Measurements from ENCODE around the gene SEMA3A. TPM values are rescaled to one million over a fixed set of nuclear protein-coding genes. Genes with fewer than 3 reads are reported as not detected.

SEMA3A gene
- total RNA-seq, 1 experiment from 2014 or later: 43.3 TPM

- no peaks in the 10 kb centered on the region for H3K36me3 ChIP-seq (ENCODE audit: control insufficient read depth, insufficient read depth, low read length)
- no TSS peak for BruUV-seq (replicated peaks)
- in situ Hi-C loops (cut with HindIII; ENCODE audit: low pct_unique_long_range_greater_than_20kb, low sequenced_read_pairs): no loop called here
- no peak overlapping the region for H3K4me3 ChIP-seq (ENCODE audit: low read depth in 2 of 2, low read length in 2 of 2)
- intact Hi-C loops (cut with micrococcal nuclease; ENCODE audit: unreplicated experiment): no loop called here
- peaks cover 3% of the 10 kb centered on the region; the same call in 1 of the 2 replicates for H3K4me1 ChIP-seq (ENCODE audit: control insufficient read depth, insufficient read depth, low read length)
- ChIA-PET POLR2A (no interaction called here), CTCF (no interaction called here)
- DNase-seq (ENCODE audit: low read depth, low spot score) (no peak), ATAC-seq (no peak)
- H3K27ac ChIP-seq (ENCODE audit: low read length): no peak overlapping the region
- no peaks in the 10 kb centered on the region for H3K27me3 ChIP-seq (ENCODE audit: control insufficient read depth, insufficient read depth, low read length)
- TF ChIP-seq REST (IDR thresholded peaks at IDR 0.05; ENCODE audit: insufficient read depth in 1 of 2, low read depth in 2 of 2, low read length in 1 of 2) (no peak), POLR2AphosphoS5 (IDR thresholded peaks at IDR 0.05; ENCODE audit: low read depth, low read length) (no peak), CTCF (IDR thresholded peaks at IDR 0.05) (no peak), TCF7L2 (IDR thresholded peaks at IDR 0.05; ENCODE audit: low read depth, low read length) (no peak), SIN3A (IDR thresholded peaks at IDR 0.05; ENCODE audit: borderline replicate concordance, insufficient read depth, low read depth, low read length) (no peak)
- no peaks in the 10 kb centered on the region for H3K9me3 ChIP-seq (ENCODE audit: control insufficient read depth, insufficient read depth, low read depth, low read length)
These were observed 136.1 kb downstream of the SEMA3A start for GRCh38 chr7:84058311-84059076.

GRCh38 chr7:84057576-84057975 lies 137.0 kb downstream of the SEMA3A start:
- in situ Hi-C loops (cut with HindIII; ENCODE audit: low pct_unique_long_range_greater_than_20kb, low sequenced_read_pairs): no loop called here
- no peak overlapping the region for H3K27ac ChIP-seq (ENCODE audit: low read length)
- no peak for ATAC-seq
- no peaks in the 10 kb centered on the region for H3K9me3 ChIP-seq (ENCODE audit: control insufficient read depth, insufficient read depth, low read depth, low read length)
- H3K4me1 ChIP-seq (ENCODE audit: control insufficient read depth, insufficient read depth, low read length): peaks cover 3% of the 10 kb centered on the region; the same call in 1 of the 2 replicates
- no peak for DNase-seq (ENCODE audit: low read depth, low spot score)
- intact Hi-C loops (cut with micrococcal nuclease; ENCODE audit: unreplicated experiment): no loop called here
- H3K27me3 ChIP-seq (ENCODE audit: control insufficient read depth, insufficient read depth, low read length): no peaks in the 10 kb centered on the region
- ChIA-PET CTCF (no interaction called here), POLR2A (no interaction called here)
- BruUV-seq (replicated peaks): no TSS peak
- H3K4me3 ChIP-seq (ENCODE audit: low read depth in 2 of 2, low read length in 2 of 2): no peak overlapping the region
- no peaks in the 10 kb centered on the region for H3K36me3 ChIP-seq (ENCODE audit: control insufficient read depth, insufficient read depth, low read length)
- TF ChIP-seq REST (IDR thresholded peaks at IDR 0.05; ENCODE audit: insufficient read depth in 1 of 2, low read depth in 2 of 2, low read length in 1 of 2) (no peak), CTCF (IDR thresholded peaks at IDR 0.05) (no peak), POLR2AphosphoS5 (IDR thresholded peaks at IDR 0.05; ENCODE audit: low read depth, low read length) (no peak), TCF7L2 (IDR thresholded peaks at IDR 0.05; ENCODE audit: low read depth, low read length) (no peak), SIN3A (IDR thresholded peaks at IDR 0.05; ENCODE audit: borderline replicate concordance, insufficient read depth, low read depth, low read length) (no peak)

Data from Panc1 (cell line).